ENCODE data around the gene UCP1. TPM values are rescaled to one million over a fixed set of nuclear protein-coding genes. Genes with fewer than 3 reads are reported as not detected.

The UCP1 gene
- total RNA-seq, 1 donor from 2014 or later, result 0.34 TPM

DNA sequence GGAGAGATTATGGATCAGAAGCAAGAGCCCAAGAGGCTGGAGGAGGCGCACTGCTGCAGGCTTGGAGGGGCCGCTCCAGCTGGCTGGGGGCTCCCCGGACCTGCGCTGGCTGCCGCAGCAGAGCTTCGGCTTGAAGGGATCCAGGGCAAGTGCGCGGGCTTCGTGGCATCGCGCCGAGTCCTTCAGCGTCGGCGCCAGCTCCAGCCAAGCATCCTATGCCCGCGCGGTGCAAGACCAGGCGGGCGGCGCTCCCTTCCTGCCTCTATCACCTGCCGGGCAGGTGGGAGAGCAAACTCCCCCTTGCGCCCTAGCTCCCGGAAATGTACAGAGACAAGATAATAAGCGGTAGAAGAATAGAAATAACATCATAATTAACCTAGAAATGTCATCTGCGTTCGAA is 10.5 kb upstream of the UCP1 start:
- no peak overlapping the region for H3K4me3 Mint-ChIP-seq (ENCODE audit: unreplicated experiment)
- Histone ChIP-seq H3K9ac (ENCODE audit: low read length) (no peak overlapping the region), H3K36me3 (ENCODE audit: insufficient read depth, low read length) (no peaks in the 10 kb centered on the region), H3K4me2 (ENCODE audit: low read length) (peak overlapping the region; percentile 14), H3K27ac (ENCODE audit: low read depth, low read length) (no peak overlapping the region), H2AFZ (ENCODE audit: low read depth, low read length) (no peak overlapping the region), H3K27me3 (ENCODE audit: insufficient read depth, low read length) (peaks cover 31% of the 10 kb centered on the region), H3K79me2 (ENCODE audit: insufficient read depth, low read length) (no peaks in the 10 kb centered on the region), H3K4me1 (ENCODE audit: insufficient read depth, low read length) (no peaks in the 10 kb centered on the region), H3K9me3 (ENCODE audit: insufficient read depth, low read depth, low read length) (no peaks in the 10 kb centered on the region), H3K4me3 (ENCODE audit: insufficient read depth, low read depth, low read length) (no peak overlapping the region), H4K20me1 (ENCODE audit: insufficient read depth, low read length) (no peaks in the 10 kb centered on the region)
- no peaks in the 10 kb centered on the region for H3K9me3 Mint-ChIP-seq (ENCODE audit: unreplicated experiment)
- peaks cover 7% of the 10 kb centered on the region for H3K27me3 Mint-ChIP-seq (ENCODE audit: low read depth, unreplicated experiment)
- no peak for DNase-seq (ENCODE audit: low read depth)
- H3K36me3 Mint-ChIP-seq (ENCODE audit: low read depth, unreplicated experiment), result no peaks in the 10 kb centered on the region
- H3K4me1 Mint-ChIP-seq (ENCODE audit: low read depth, unreplicated experiment), result peaks cover 16% of the 10 kb centered on the region
- no peak overlapping the region for H3K27ac Mint-ChIP-seq (ENCODE audit: unreplicated experiment)
- TF ChIP-seq EZH2 (IDR thresholded peaks at IDR 0.05; ENCODE audit: insufficient read depth, low read length) (no peak), CTCF (IDR thresholded peaks at IDR 0.05; ENCODE audit: insufficient read depth, low read depth, low read length) (no peak)
- FAIRE-seq, result no peak

DNA sequence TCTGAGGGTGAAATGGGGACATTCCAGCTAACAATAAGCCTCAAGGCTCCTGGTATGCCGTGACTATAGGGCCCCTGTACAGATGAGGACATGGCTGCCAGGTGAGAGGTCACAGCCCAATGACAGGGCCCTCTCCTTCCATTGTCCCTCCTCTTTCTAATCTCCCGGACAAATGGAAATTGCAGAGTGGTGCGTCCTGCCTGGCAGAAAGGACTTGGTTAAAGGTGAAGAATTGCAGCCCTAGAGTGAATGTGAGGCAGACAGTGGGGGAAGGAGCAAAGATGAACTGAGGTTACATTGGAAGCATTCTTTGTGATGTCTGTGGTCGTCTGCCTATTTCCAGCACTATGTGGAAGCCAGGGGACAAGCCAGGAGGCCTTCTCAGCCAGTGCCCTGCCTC is 6.7 kb upstream of the UCP1 start:
- H3K27ac Mint-ChIP-seq (ENCODE audit: unreplicated experiment), result peak overlapping the region; percentile 82
- TF ChIP-seq EZH2 (IDR thresholded peaks at IDR 0.05; ENCODE audit: insufficient read depth, low read length), result no peak
- no peak for TF ChIP-seq CTCF (IDR thresholded peaks at IDR 0.05; ENCODE audit: insufficient read depth, low read depth, low read length)
- FAIRE-seq (no peak), DNase-seq (ENCODE audit: low read depth) (no peak)
- no peaks in the 10 kb centered on the region for H3K79me2 ChIP-seq (ENCODE audit: insufficient read depth, low read length)
- H3K9me3 Mint-ChIP-seq (ENCODE audit: unreplicated experiment), result peaks cover 5% of the 10 kb centered on the region
- peaks cover 26% of the 10 kb centered on the region for H3K27me3 Mint-ChIP-seq (ENCODE audit: low read depth, unreplicated experiment)
- peaks cover 42% of the 10 kb centered on the region for H3K27me3 ChIP-seq (ENCODE audit: insufficient read depth, low read length)
- no peaks in the 10 kb centered on the region for H3K4me1 ChIP-seq (ENCODE audit: insufficient read depth, low read length)
- H3K36me3 Mint-ChIP-seq (ENCODE audit: low read depth, unreplicated experiment), result peaks cover 2% of the 10 kb centered on the region
- no peak overlapping the region for H3K9ac ChIP-seq (ENCODE audit: low read length)
- H3K4me3 ChIP-seq (ENCODE audit: insufficient read depth, low read depth, low read length), result no peak overlapping the region
- H4K20me1 ChIP-seq (ENCODE audit: insufficient read depth, low read length), result no peaks in the 10 kb centered on the region
- no peak overlapping the region for H3K4me3 Mint-ChIP-seq (ENCODE audit: unreplicated experiment)
- peaks cover 5% of the 10 kb centered on the region for H3K9me3 ChIP-seq (ENCODE audit: insufficient read depth, low read depth, low read length)
- no peaks in the 10 kb centered on the region for H3K36me3 ChIP-seq (ENCODE audit: insufficient read depth, low read length)
- no peak overlapping the region for H3K27ac ChIP-seq (ENCODE audit: low read depth, low read length)
- H3K4me1 Mint-ChIP-seq (ENCODE audit: low read depth, unreplicated experiment), result peaks cover 16% of the 10 kb centered on the region
- no peak overlapping the region for H3K4me2 ChIP-seq (ENCODE audit: low read length)
- H2AFZ ChIP-seq (ENCODE audit: low read depth, low read length), result no peak overlapping the region

DNA sequence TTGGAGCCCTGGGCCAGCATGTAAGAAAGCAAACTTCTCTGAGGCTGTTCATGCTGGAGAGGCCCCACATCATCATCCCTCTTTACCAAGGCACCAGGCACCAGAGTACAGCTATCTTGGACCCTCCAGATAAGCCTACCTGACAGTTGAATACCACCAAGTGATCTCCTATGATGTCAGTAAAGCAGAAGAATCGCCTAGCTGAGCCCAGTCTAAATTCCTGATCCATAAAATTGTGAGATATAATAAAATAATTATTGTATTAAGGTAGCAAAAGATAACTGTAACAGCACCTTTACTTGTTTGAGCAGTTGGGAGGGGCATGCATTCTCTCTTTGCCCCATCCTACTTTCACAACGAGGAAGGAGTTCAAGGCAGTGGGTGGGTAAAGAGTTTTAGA is 2.9 kb upstream of the UCP1 start:
- no peak for DNase-seq (ENCODE audit: low read depth)
- Histone ChIP-seq H2AFZ (ENCODE audit: low read depth, low read length) (no peak overlapping the region), H3K79me2 (ENCODE audit: insufficient read depth, low read length) (no peaks in the 10 kb centered on the region), H3K9me3 (ENCODE audit: insufficient read depth, low read depth, low read length) (peaks cover 5% of the 10 kb centered on the region), H3K4me2 (ENCODE audit: low read length) (no peak overlapping the region), H3K36me3 (ENCODE audit: insufficient read depth, low read length) (no peaks in the 10 kb centered on the region), H3K9ac (ENCODE audit: low read length) (no peak overlapping the region), H3K4me1 (ENCODE audit: insufficient read depth, low read length) (peaks cover 9% of the 10 kb centered on the region), H4K20me1 (ENCODE audit: insufficient read depth, low read length) (no peaks in the 10 kb centered on the region), H3K27me3 (ENCODE audit: insufficient read depth, low read length) (peaks cover 55% of the 10 kb centered on the region), H3K4me3 (ENCODE audit: insufficient read depth, low read depth, low read length) (no peak overlapping the region), H3K27ac (ENCODE audit: low read depth, low read length) (no peak overlapping the region)
- Mint-ChIP-seq H3K27ac (ENCODE audit: unreplicated experiment) (no peak overlapping the region), H3K27me3 (ENCODE audit: low read depth, unreplicated experiment) (peaks cover 52% of the 10 kb centered on the region), H3K9me3 (ENCODE audit: unreplicated experiment) (peaks cover 6% of the 10 kb centered on the region), H3K4me1 (ENCODE audit: low read depth, unreplicated experiment) (peaks cover 9% of the 10 kb centered on the region), H3K36me3 (ENCODE audit: low read depth, unreplicated experiment) (peaks cover 3% of the 10 kb centered on the region), H3K4me3 (ENCODE audit: unreplicated experiment) (no peak overlapping the region)
- no peak for TF ChIP-seq CTCF (IDR thresholded peaks at IDR 0.05; ENCODE audit: insufficient read depth, low read depth, low read length)
- TF ChIP-seq EZH2 (IDR thresholded peaks at IDR 0.05; ENCODE audit: insufficient read depth, low read length), result no peak
- no peak for FAIRE-seq

All from astrocyte (in vitro differentiated cells and primary cell).